Left ventricle myocardium inferior (tissue), 1 donor: ENCODE measurements around the gene PTGES2. TPM values are rescaled to one million over a fixed set of nuclear protein-coding genes. Genes with fewer than 3 reads are reported as not detected.

Experiments used
- DNase-seq: peaks from one replicate; pipeline ENCODE4 v3.0.0-alpha.2; 2020
- H3K27ac ChIP-seq: fragments of 200-600 bp; replicated peaks from 2 replicates; pipeline ENCODE4 v1.8.0; 2021
- H3K27me3 ChIP-seq: fragments of 200-600 bp; 2 replicates; pipeline ENCODE4 v1.8.0; 2021; ENCODE audit warnings: low read depth
- H3K36me3 ChIP-seq: fragments of 200-600 bp; 2 replicates; pipeline ENCODE4 v1.8.0; 2021
- H3K4me1 ChIP-seq: fragments of 200-600 bp; 2 replicates; pipeline ENCODE4 v1.8.0; 2021
- H3K4me3 ChIP-seq: fragments of 200-600 bp; 2 replicates; pipeline ENCODE4 v1.8.0; 2021; ENCODE audit warnings: mild to moderate bottlenecking, moderate library complexity
- H3K9me3 ChIP-seq: fragments of 200-600 bp; replicated peaks from 2 replicates; pipeline ENCODE4 v1.8.0; 2021
- CTCF ChIP-seq: fragments of 200-600 bp; IDR thresholded peaks from 2 replicates; pipeline ENCODE4 v1.8.0; 2021; ENCODE audit warnings: antibody characterized with exemption, mild to moderate bottlenecking, borderline replicate concordance
- intact Hi-C: fragments of 100-400 bp; cut with micrococcal nuclease; formaldehyde crosslinking; loops from one replicate; pipeline ENCODE4 v1.11.0; 2022
- total RNA-seq: library from RNA; stranded (reverse); fragmentation: NEBNext Ultra II Directional; extraction: Animal tissue kit (Norgen Biotek cat#: 25700); gene quantifications from one replicate; pipeline ENCODE4 v1.2.1, GENCODE V29; 2021
- donor health status: DM: no; HTN: yes; CAD: no; lungs with severe emphysema.

PTGES2 gene
- total RNA-seq, 1 donor from 2014 or later, result 141 TPM

- Histone ChIP-seq H3K27ac (no peak overlapping the region), H3K4me1 (peaks cover 38% of the 10 kb centered on the region), H3K4me3 (no peak overlapping the region), H3K36me3 (no peaks in the 10 kb centered on the region), H3K27me3 (no peaks in the 10 kb centered on the region), H3K9me3 (no peaks in the 10 kb centered on the region)
- DNase-seq, result no peak
- no peak for TF ChIP-seq CTCF
- intact Hi-C loops, result no loop called here
Measured at GRCh38 chr9:128145536-128145935, 18.0 kb upstream of the PTGES2 start.

GRCh38 chr9:128144239-128145181 lies 17.0 kb upstream of the PTGES2 start:
- Histone ChIP-seq H3K27me3 (no peaks in the 10 kb centered on the region), H3K36me3 (no peaks in the 10 kb centered on the region), H3K27ac (peak overlapping the region; percentile 68), H3K4me3 (no peak overlapping the region), H3K9me3 (no peaks in the 10 kb centered on the region), H3K4me1 (peaks cover 27% of the 10 kb centered on the region)
- DNase-seq, result no peak
- intact Hi-C loops, result no loop called here
- TF ChIP-seq CTCF, result no peak

GRCh38 chr9:128143525-128144238 lies 16.2 kb upstream of the PTGES2 start:
- DNase-seq, result no peak
- no peaks in the 10 kb centered on the region for H3K36me3 ChIP-seq
- H3K4me3 ChIP-seq, result no peak overlapping the region
- no peaks in the 10 kb centered on the region for H3K9me3 ChIP-seq
- no peaks in the 10 kb centered on the region for H3K27me3 ChIP-seq
- intact Hi-C loops, result no loop called here
- peak overlapping the region; percentile 68 for H3K27ac ChIP-seq
- TF ChIP-seq CTCF, result no peak
- H3K4me1 ChIP-seq, result peaks cover 19% of the 10 kb centered on the region

GRCh38 chr9:128142596-128142995 lies 15.1 kb upstream of the PTGES2 start:
- DNase-seq, result no peak
- intact Hi-C loops, result no loop called here
- no peaks in the 10 kb centered on the region for H3K9me3 ChIP-seq
- H3K4me1 ChIP-seq, result peaks cover 14% of the 10 kb centered on the region
- no peak overlapping the region for H3K4me3 ChIP-seq
- no peak for TF ChIP-seq CTCF
- H3K27me3 ChIP-seq, result no peaks in the 10 kb centered on the region
- H3K27ac ChIP-seq, result peak overlapping the region; percentile 68
- no peaks in the 10 kb centered on the region for H3K36me3 ChIP-seq

- H3K4me1 ChIP-seq, result peaks cover 14% of the 10 kb centered on the region
- H3K4me3 ChIP-seq, result no peak overlapping the region
- no peaks in the 10 kb centered on the region for H3K36me3 ChIP-seq
- DNase-seq, result no peak
- H3K27me3 ChIP-seq, result no peaks in the 10 kb centered on the region
- no peak for TF ChIP-seq CTCF
- H3K9me3 ChIP-seq, result no peaks in the 10 kb centered on the region
- peak overlapping the region; percentile 68 for H3K27ac ChIP-seq
- intact Hi-C loops, result no loop called here
Measured at GRCh38 chr9:128142061-128142460, 14.5 kb upstream of the PTGES2 start.
